ENCODE results near the gene DOP1A.

GRCh38 chr6:83097204-83097603 lies 29.7 kb downstream of the DOP1A start:
- TF ChIP-seq CTCF (IDR thresholded peaks at IDR 0.05): no peak
- TF ChIP-seq IRF3 (IDR thresholded peaks at IDR 0.05; ENCODE audit: low read depth, low read length): no peak
- no peak for TF ChIP-seq TEAD4 (IDR thresholded peaks at IDR 0.05; ENCODE audit: borderline replicate concordance, insufficient read depth)
- TF ChIP-seq YY1 (IDR thresholded peaks at IDR 0.05; ENCODE audit: low read depth): no peak
- TF ChIP-seq RAD21 (IDR thresholded peaks at IDR 0.05; ENCODE audit: low read length): no peak
- no peak for TF ChIP-seq NFIC (IDR thresholded peaks at IDR 0.05; ENCODE audit: borderline replicate concordance)

All from SK-N-SH (cell line).